Femur (tissue), 1 donor: ENCODE data around the gene TXN2.

Experiments used
- DNase-seq: peaks from one replicate; pipeline ENCODE4 v3.0.0-alpha.2; 2017

Gene TXN2

DNA sequence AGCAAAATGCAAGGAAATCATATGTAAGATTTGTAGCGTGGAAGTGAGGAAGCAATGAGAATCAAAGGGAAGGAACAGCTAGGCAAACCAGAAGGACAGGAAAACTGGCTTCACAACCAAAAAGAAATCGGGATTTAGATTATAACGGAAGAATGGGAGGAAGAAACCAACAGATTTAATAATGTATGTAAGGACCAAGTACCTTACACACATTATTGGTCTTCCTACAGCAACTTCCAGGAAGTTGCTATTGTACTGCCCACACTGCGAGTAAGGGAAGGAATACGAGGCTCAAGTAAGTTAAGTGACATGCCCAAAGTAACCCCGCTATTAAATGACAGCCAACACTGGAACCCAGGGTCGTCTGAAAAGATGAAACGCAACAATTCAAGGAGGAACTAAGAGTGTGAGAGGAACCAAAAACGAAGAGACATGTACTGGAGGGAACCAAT lies 473 bp downstream of the TXN2 start:
- DNase-seq = no peak

DNA sequence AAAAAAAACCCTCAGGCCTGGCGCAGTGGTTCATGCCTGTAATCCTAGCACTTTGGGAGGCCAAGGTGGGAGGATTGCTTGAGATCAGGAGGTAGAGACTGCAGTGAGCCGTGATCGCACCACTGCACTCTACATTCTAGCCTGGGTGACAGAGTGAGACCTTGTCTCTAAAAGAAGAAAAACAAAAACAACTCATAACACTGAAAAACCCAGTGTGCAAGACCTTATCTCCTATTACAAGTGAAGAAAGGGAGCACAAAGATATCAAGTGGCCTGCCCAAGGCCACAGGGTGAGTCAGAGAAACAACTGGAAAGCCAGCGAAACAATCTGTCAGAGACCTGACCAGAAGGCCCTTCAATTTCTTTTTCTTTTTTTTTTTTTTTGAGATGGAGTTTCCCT lies 2.5 kb downstream of the TXN2 start:
- DNase-seq = no peak

DNA sequence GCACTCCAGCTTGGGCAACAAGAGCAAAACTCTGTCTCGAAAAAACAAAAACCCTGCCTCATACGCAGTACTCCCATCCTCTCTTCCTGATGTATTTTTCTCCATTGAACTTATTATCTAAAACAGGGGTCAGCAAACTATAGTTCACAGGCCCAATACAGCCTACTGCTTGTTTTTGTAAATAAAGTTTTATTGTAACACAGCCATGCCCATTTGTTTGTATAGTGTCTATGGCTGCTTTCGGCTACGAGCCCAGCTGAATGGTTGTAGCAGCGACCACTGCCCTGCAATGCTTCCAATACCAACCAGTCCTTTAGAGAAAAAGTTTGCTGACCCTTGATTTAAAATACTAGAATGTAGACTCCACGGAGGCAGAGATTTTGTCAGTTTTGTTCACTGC lies 6.1 kb downstream of the TXN2 start:
- DNase-seq = no peak

GRCh38 chr22:36472689-36473088 lies 8.8 kb downstream of the TXN2 start:
- no peak for DNase-seq

DNA sequence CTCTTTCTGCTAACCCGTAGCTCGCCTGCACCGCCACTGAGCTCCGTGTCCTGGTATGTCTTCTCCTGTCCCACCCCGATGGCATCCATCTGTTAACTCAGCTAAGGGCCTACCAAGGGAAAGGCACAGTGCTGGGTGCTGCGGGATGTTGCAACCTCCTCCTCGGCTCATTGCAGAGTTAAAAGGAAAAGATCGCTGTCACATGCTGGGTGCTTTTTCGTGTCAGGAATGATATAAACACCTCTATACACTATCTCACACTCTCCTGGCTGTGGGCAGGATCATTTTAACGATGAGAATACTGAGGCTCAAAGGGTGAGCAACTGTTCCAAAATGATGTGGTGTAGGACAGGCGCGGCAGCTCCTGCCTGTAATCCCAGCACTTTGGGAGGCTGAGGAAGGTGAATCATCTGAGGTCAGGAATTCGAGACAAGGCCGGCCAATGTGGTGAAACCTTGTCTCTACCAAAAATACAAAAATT lies 10.1 kb downstream of the TXN2 start:
- no peak for DNase-seq

- no peak for DNase-seq
These were observed 10.5 kb downstream of the TXN2 start for GRCh38 chr22:36470994-36471331.

DNA sequence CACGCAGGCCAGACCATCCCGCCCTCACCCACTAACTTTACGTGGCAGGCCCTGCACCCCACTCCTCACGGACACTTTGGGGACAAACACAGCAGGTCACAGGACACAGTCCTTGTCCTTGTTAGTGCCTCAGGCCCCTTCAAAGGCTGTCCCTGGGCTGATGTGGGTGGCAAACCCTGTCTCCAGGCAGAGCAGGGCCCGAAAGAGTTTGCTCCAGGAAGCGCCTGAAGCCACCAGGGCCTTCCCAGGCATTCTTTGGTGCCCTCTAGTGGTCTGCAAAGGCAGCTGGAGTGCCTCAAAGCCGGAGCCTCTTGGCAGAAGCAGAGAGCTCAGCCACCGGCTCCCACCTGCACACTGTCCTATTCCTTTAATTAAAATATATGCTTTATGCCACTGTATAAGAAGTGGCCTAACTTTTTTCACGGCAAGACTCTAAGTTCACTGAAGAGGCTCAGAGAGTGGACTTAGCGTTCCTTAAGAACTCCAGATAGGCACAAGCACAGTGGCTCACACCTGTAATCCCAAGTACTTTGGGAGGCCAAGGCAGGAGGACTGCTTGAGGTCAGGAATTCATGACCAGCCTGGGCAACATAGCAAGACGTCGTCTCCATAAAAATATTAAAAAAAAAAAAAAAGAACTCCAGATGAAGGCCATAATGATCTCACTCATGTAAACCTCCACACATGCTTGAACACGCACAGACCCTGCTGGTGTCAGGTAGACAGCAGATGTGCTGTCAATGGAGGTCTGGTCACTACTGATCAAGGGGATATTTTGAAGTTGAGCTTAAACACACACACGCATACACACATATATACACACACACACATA lies 11.1 kb downstream of the TXN2 start:
- peak; percentile 91 for DNase-seq

GRCh38 chr22:36469094-36469710 lies 12.2 kb downstream of the TXN2 start:
- no peak for DNase-seq

DNA sequence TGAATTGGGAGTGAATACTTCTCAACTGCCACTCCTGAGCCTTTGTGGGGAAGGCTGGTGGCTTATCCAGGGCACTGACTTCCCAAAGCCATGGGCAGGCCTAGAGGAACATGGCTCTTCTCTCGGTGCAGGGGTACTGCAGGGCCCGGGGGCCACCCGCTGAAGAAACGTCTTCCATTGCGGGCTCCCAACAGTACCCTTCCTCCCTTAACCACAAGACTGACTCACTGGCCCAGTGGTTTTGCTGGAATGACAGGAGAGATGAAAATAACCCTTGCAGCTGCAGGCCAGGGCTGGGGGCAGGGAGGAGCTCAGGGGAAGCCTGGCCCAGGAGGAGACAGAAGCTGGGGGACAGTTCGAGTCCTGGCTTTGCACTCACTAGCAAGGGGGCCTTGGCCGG lies 13.5 kb downstream of the TXN2 start:
- DNase-seq = peak; percentile 73

DNA sequence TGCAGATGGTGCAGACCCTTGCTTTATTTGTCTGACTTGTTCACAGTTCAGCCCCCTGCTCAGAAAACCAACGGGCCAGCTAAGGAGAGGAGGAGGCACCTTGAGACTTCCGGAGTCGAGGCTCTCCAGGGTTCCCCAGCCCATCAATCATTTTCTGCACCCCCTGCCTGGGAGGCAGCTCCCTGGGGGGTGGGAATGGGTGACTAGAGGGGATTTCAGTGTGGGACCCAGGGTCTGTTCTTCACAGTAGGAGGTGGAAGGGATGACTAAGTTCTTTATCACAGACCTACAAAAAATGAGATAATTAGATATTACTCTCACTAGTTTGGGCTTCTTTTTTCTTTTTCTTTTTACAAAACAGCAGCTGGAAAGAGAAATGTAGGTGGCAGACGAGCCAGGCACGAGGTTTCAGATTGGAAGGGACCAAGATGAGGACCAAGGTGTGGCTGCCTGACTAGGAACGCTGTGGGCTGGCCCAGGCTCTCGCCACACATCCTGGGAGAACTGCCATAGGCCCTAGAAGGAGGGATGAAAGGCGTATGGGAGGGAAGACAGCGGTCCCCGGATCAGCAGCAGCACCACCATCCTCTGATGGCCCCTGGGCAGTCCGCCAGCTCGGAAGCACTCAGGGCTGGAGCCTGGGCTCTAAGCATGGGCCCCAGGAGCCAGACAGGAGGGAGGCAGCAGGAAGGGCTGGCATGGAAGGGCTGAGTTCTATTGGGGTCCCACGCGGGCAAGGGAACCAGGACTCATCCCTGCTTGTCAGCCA lies 14.2 kb downstream of the TXN2 start:
- peak; percentile 74 for DNase-seq

GRCh38 chr22:36466258-36466657 lies 15.2 kb downstream of the TXN2 start:
- DNase-seq = no peak

DNA sequence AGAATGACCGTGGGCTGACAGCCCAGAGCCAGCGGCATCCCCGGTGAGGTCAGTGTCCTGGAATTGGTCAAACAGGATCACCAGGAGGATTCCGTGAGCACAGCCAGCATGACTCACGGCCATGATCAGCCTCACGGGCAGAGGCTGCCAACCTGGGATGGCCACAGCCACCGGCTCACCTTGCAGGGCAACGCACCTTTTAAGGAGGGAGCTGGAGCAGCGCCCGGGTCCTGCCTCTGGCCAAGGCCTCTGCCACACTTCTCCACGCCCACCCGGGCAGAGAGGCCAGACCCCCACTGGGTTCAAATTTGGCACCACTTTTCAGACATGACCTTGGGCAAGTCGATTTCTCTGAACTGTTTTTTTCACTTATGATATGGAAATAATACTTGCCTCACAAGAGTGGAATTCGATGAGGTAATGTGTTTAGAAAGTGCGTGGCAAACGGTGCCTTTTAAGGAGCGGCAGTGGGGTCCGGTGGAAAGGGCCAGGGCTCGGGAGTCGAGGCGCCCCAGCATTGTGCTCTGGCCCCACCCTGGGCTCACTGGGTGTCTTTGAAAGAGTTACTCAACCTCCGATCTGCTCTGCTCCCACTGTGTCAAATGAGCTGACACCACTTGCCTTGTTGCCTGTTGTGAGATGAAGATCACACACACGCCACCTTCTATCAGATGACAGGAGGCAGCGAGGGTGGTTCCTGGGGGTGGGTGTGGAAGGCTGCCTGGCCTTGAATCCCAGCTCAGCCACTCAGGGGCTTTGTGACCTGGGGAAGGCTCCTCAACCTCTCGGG lies 16.0 kb downstream of the TXN2 start:
- DNase-seq = no peak

- DNase-seq = no peak
These were observed 16.7 kb downstream of the TXN2 start for GRCh38 chr22:36464715-36465231.

DNA sequence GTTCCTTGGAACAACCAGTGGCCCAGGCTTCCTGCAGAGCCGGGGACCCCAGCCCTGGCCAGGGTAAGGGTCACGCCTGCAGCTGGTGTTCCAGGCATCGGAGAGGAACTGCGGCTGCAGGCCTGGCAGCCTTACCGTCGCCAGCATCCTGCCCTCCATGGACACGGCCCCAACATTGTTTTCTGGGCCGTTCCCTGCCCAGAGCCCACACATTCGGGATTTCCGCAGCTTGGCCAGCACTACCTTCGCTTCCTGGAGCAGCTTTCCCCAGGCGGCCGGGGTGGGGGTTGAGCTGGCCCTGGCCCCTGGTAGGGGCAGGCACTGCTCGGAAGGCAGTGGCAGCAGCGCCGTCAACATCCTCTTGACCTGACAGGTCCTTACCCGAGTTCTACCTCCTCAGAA lies 17.7 kb downstream of the TXN2 start:
- DNase-seq = peak; percentile 46

DNA sequence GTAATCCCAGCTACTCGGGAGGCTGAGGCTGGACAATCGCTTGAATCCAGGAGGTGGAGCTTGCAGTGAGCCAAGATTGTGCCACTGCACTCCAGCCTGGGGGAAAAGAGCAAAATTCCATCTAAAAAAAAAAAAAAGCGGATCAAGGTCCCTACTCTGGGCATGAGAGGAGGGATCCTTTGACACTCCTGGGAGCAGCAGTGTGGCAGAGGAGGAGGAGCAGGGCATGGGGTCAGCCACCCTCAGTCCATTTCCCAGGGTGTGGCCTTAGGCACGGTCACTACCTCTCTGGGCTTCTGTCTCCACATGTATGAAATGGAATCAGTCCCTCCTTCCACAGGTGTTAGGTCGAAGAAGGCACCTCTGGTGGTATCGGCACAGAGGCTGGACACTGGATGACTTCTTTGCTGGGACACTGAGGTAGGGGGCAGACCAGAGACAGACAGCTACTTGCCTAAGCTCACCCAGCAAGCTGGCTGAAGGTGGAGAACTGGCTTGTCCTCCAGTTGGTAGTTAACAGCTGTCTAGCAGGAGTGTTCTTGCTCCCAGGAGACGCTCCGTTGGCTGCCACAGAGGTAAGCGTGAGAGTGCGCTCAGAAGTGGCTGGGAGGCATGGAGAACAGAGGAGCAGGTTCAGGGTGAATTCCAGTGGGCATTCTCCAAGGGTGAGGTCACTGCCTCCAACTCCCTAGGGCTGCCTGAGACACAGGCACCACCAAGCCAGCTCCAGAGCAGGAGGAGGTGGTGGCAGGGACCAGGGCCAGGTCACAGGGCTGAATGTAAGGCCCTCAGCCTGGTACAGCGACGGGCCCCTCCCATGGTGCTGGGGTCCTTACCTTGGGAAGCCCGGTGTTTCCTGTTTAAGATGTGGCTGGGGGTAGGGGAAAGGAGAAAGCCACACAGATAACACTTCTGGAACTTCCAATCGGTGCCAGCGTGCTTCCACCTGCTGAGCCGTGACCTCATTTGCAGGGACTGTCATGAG lies 19.5 kb downstream of the TXN2 start:
- no peak for DNase-seq

GRCh38 chr22:36460202-36460601 lies 21.2 kb downstream of the TXN2 start:
- DNase-seq = no peak

DNA sequence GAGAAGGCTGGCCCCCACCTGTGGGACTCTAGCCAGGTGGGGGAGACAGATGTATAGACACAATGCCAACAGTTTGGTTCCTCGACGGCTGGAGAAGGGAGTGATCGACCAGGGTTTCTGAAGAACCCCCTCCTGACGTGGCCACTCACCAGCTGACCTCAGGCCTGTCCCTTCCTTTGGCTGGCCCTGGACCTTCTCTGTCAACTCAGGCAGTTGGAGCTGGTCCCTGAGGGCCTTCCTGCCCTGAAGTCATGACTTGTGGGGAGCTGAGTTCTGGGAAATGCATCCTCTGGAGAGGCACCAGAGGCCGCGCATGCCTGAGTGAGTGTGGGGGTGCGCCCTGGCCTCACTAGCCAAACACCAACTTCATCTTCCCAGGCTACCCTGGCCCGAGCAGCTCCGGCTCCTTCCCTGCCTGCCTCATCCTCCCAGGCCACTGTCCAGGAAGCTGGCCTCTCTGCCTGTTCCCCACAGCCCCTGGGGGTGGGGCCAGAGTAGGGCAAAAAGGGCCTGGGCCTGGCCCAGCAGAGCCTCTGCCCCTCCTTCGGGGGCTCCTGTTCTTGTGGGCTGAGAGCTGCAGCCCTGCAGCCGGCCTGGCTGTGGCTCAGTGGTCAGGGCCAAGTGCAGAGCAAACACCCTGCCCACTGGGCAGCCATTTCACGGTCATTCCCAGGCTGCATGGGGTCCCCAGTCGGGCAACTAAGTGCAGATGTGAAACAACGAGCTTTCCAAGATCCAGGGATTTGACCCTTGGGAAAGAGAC lies 23.6 kb downstream of the TXN2 start:
- DNase-seq = peak; percentile 58

GRCh38 chr22:36456464-36456845 lies 25.0 kb downstream of the TXN2 start:
- no peak for DNase-seq

- no peak for DNase-seq
These were observed 25.6 kb downstream of the TXN2 start for GRCh38 chr22:36455571-36456463.
